C4-2B (cell line): Measurements from ENCODE around the gene SPATA21.

Experiments used
- CTCF ChIP-seq: fragments of 450-650 bp; conservative IDR thresholded peaks from 2 replicates; pipeline ENCODE4 v1.5.1; 2017; ENCODE audit warnings: mild to moderate bottlenecking
- ZFX ChIP-seq: fragments of 450-650 bp; IDR thresholded peaks from 2 replicates; pipeline ENCODE4 v1.6.1; 2017

GRCh38 chr1:16474166-16474800 lies 37.1 kb upstream of the SPATA21 start:
- no peak for TF ChIP-seq CTCF
- TF ChIP-seq ZFX: no peak
